ENCODE results near the gene DISP1. TPM values are rescaled to one million over a fixed set of nuclear protein-coding genes. Genes with fewer than 3 reads are reported as not detected.

The DISP1 gene
- total RNA-seq, 1 donor from 2014 or later: 13.5 TPM

DNA sequence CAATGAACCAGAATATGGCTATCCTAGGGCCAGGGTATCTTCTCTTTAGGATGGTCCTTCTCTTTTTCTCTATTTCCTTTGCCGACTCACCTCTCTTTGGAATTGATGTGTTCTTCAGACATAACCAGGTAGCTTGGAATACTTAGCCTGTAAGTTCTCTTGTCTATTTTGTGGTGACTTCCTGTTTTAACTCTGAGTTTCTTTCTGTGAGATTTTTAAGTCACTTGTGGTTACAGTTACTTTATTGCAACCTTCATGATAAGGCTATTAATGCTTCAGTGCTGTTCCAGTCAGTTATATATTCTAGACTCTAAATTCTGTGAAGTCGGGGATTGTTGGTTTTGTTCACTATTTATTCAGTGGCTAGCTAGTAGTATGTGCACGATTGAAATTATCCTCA, 46.2 kb downstream of the DISP1 start:
- DNase-seq (ENCODE audit: low spot score): no peak

Other genes with a start within 250 kb of the DISP1 start
- 9.1 TPM for gene TAF1A, start 225.1 kb upstream of the DISP1 start, total RNA-seq (ENCODE audit: insufficient read depth, low replicate concordance)
- 40.9 TPM for gene MIA3, start 196.9 kb upstream of the DISP1 start, total RNA-seq (ENCODE audit: insufficient read depth, low replicate concordance)
- gene AIDA, start 102.5 kb upstream of the DISP1 start, total RNA-seq (ENCODE audit: insufficient read depth, low replicate concordance): 36.6 TPM
- 23.8 TPM for gene BROX, start 102.5 kb upstream of the DISP1 start, total RNA-seq (ENCODE audit: insufficient read depth, low replicate concordance)
- gene FAM177B, start 77.8 kb upstream of the DISP1 start, total RNA-seq (ENCODE audit: insufficient read depth, low replicate concordance): not detected